ENCODE results near the gene ITGA3.

ITGA3 gene

GRCh38 chr17:50052822-50053653 is 2.9 kb upstream of the ITGA3 start:
- H3K36me3 ChIP-seq (ENCODE audit: control insufficient read depth, insufficient read depth, low read length) = no peaks in the 10 kb centered on the region
- H3K9me3 ChIP-seq (ENCODE audit: control insufficient read depth, insufficient read depth, low read length) = no peaks in the 10 kb centered on the region
- H3K4me3 ChIP-seq (ENCODE audit: low read length) = no peak overlapping the region
- H3K27me3 ChIP-seq (ENCODE audit: control insufficient read depth, insufficient read depth, low read length) = no peaks in the 10 kb centered on the region
- H3K4me1 ChIP-seq (ENCODE audit: control insufficient read depth, insufficient read depth, low read length) = peaks cover 7% of the 10 kb centered on the region
- no peak overlapping the region for H3K27ac ChIP-seq (ENCODE audit: low read length)
- no CpG with 5 or more reads among the region's 7 CpGs for WGBS (ENCODE audit: insufficient coverage, insufficient read length)
- DNase-seq (ENCODE audit: low read depth, low spot score) = no peak

GRCh38 chr17:50053654-50053960 is 2.3 kb upstream of the ITGA3 start:
- H3K9me3 ChIP-seq (ENCODE audit: control insufficient read depth, insufficient read depth, low read length) = no peaks in the 10 kb centered on the region
- no CpG with 5 or more reads among the region's 3 CpGs for WGBS (ENCODE audit: insufficient coverage, insufficient read length)
- H3K4me3 ChIP-seq (ENCODE audit: low read length) = no peak overlapping the region
- no peaks in the 10 kb centered on the region for H3K36me3 ChIP-seq (ENCODE audit: control insufficient read depth, insufficient read depth, low read length)
- no peak for DNase-seq (ENCODE audit: low read depth, low spot score)
- H3K27me3 ChIP-seq (ENCODE audit: control insufficient read depth, insufficient read depth, low read length) = no peaks in the 10 kb centered on the region
- no peak overlapping the region for H3K27ac ChIP-seq (ENCODE audit: low read length)
- H3K4me1 ChIP-seq (ENCODE audit: control insufficient read depth, insufficient read depth, low read length) = peaks cover 7% of the 10 kb centered on the region

- peak overlapping the region; percentile 72; the same call in 1 of the 2 replicates for H3K4me3 ChIP-seq (ENCODE audit: low read length)
- H3K27me3 ChIP-seq (ENCODE audit: control insufficient read depth, insufficient read depth, low read length) = no peaks in the 10 kb centered on the region
- DNase-seq (ENCODE audit: low read depth, low spot score) = no peak
- H3K4me1 ChIP-seq (ENCODE audit: control insufficient read depth, insufficient read depth, low read length) = peaks cover 7% of the 10 kb centered on the region
- H3K9me3 ChIP-seq (ENCODE audit: control insufficient read depth, insufficient read depth, low read length) = no peaks in the 10 kb centered on the region
- H3K27ac ChIP-seq (ENCODE audit: low read length) = no peak overlapping the region
- H3K36me3 ChIP-seq (ENCODE audit: control insufficient read depth, insufficient read depth, low read length) = no peaks in the 10 kb centered on the region
- WGBS (ENCODE audit: insufficient coverage, insufficient read length) = no CpG with 5 or more reads among the region's 14 CpGs
These were observed 870 bp upstream of the ITGA3 start for GRCh38 chr17:50055055-50055425.

- no peak overlapping the region for H3K27ac ChIP-seq (ENCODE audit: low read length)
These were observed 479 bp downstream of the ITGA3 start for GRCh38 chr17:50056217-50056960.

GRCh38 chr17:50056961-50057330 is 1.0 kb downstream of the ITGA3 start:
- WGBS (ENCODE audit: insufficient coverage, insufficient read length) = no CpG with 5 or more reads among the region's 15 CpGs
- Histone ChIP-seq H3K36me3 (ENCODE audit: control insufficient read depth, insufficient read depth, low read length) (no peaks in the 10 kb centered on the region), H3K9me3 (ENCODE audit: control insufficient read depth, insufficient read depth, low read length) (no peaks in the 10 kb centered on the region), H3K4me1 (ENCODE audit: control insufficient read depth, insufficient read depth, low read length) (peaks cover 1% of the 10 kb centered on the region; the same call in 1 of the 2 replicates), H3K4me3 (ENCODE audit: low read length) (peak overlapping the region; percentile 72; the same call in 1 of the 2 replicates), H3K27ac (ENCODE audit: low read length) (no peak overlapping the region), H3K27me3 (ENCODE audit: control insufficient read depth, insufficient read depth, low read length) (no peaks in the 10 kb centered on the region)
- DNase-seq (ENCODE audit: low read depth, low spot score) = no peak

More at GRCh38 chr17:50056217-50056960, 479 bp downstream of the ITGA3 start:
- Histone ChIP-seq H3K36me3 (ENCODE audit: control insufficient read depth, insufficient read depth, low read length) (no peaks in the 10 kb centered on the region), H3K27me3 (ENCODE audit: control insufficient read depth, insufficient read depth, low read length) (no peaks in the 10 kb centered on the region), H3K9me3 (ENCODE audit: control insufficient read depth, insufficient read depth, low read length) (no peaks in the 10 kb centered on the region), H3K4me1 (ENCODE audit: control insufficient read depth, insufficient read depth, low read length) (peaks cover 4% of the 10 kb centered on the region), H3K4me3 (ENCODE audit: low read length) (peak overlapping the region; percentile 72)
- WGBS (ENCODE audit: insufficient coverage, insufficient read length) = no CpG with 5 or more reads among the region's 64 CpGs
- no peak for DNase-seq (ENCODE audit: low read depth, low spot score)

- H3K27me3 ChIP-seq (ENCODE audit: control insufficient read depth, insufficient read depth, low read length) = no peaks in the 10 kb centered on the region
- H3K4me3 ChIP-seq (ENCODE audit: low read length) = no peak overlapping the region
- H3K36me3 ChIP-seq (ENCODE audit: control insufficient read depth, insufficient read depth, low read length) = no peaks in the 10 kb centered on the region
- H3K27ac ChIP-seq (ENCODE audit: low read length) = no peak overlapping the region
- DNase-seq (ENCODE audit: low read depth, low spot score) = no peak
- H3K9me3 ChIP-seq (ENCODE audit: control insufficient read depth, insufficient read depth, low read length) = no peaks in the 10 kb centered on the region
- WGBS (ENCODE audit: insufficient coverage, insufficient read length) = no CpG with 5 or more reads among the region's 9 CpGs
- H3K4me1 ChIP-seq (ENCODE audit: control insufficient read depth, insufficient read depth, low read length) = peaks cover 1% of the 10 kb centered on the region; the same call in 1 of the 2 replicates
These were observed 1.6 kb downstream of the ITGA3 start for GRCh38 chr17:50057521-50057991.

GRCh38 chr17:50058296-50058953 is 2.5 kb downstream of the ITGA3 start:
- Histone ChIP-seq H3K27me3 (ENCODE audit: control insufficient read depth, insufficient read depth, low read length) (no peaks in the 10 kb centered on the region), H3K9me3 (ENCODE audit: control insufficient read depth, insufficient read depth, low read length) (no peaks in the 10 kb centered on the region), H3K4me1 (ENCODE audit: control insufficient read depth, insufficient read depth, low read length) (peaks cover 1% of the 10 kb centered on the region; the same call in 1 of the 2 replicates), H3K4me3 (ENCODE audit: low read length) (no peak overlapping the region), H3K27ac (ENCODE audit: low read length) (no peak overlapping the region), H3K36me3 (ENCODE audit: control insufficient read depth, insufficient read depth, low read length) (no peaks in the 10 kb centered on the region)
- DNase-seq (ENCODE audit: low read depth, low spot score) = no peak
- no CpG with 5 or more reads among the region's 10 CpGs for WGBS (ENCODE audit: insufficient coverage, insufficient read length)

GRCh38 chr17:50059256-50059655 is 3.3 kb downstream of the ITGA3 start:
- H3K27me3 ChIP-seq (ENCODE audit: control insufficient read depth, insufficient read depth, low read length) = no peaks in the 10 kb centered on the region
- H3K4me1 ChIP-seq (ENCODE audit: control insufficient read depth, insufficient read depth, low read length) = peaks cover 1% of the 10 kb centered on the region; the same call in 1 of the 2 replicates
- H3K27ac ChIP-seq (ENCODE audit: low read length) = no peak overlapping the region
- WGBS (ENCODE audit: insufficient coverage, insufficient read length) = no CpG with 5 or more reads among the region's 4 CpGs
- H3K36me3 ChIP-seq (ENCODE audit: control insufficient read depth, insufficient read depth, low read length) = no peaks in the 10 kb centered on the region
- DNase-seq (ENCODE audit: low read depth, low spot score) = no peak
- H3K4me3 ChIP-seq (ENCODE audit: low read length) = no peak overlapping the region
- no peaks in the 10 kb centered on the region for H3K9me3 ChIP-seq (ENCODE audit: control insufficient read depth, insufficient read depth, low read length)

- DNase-seq (ENCODE audit: low read depth, low spot score) = no peak
- H3K4me3 ChIP-seq (ENCODE audit: low read length) = no peak overlapping the region
- H3K9me3 ChIP-seq (ENCODE audit: control insufficient read depth, insufficient read depth, low read length) = no peaks in the 10 kb centered on the region
- no peaks in the 10 kb centered on the region for H3K27me3 ChIP-seq (ENCODE audit: control insufficient read depth, insufficient read depth, low read length)
- H3K36me3 ChIP-seq (ENCODE audit: control insufficient read depth, insufficient read depth, low read length) = no peaks in the 10 kb centered on the region
- WGBS (ENCODE audit: insufficient coverage, insufficient read length) = no CpG with 5 or more reads among the region's 5 CpGs
- peaks cover 1% of the 10 kb centered on the region; the same call in 1 of the 2 replicates for H3K4me1 ChIP-seq (ENCODE audit: control insufficient read depth, insufficient read depth, low read length)
- no peak overlapping the region for H3K27ac ChIP-seq (ENCODE audit: low read length)
These were observed 3.9 kb downstream of the ITGA3 start for GRCh38 chr17:50059759-50060273.
